Stimulated activated CD4-positive, alpha-beta T cell treated with anti-CD3 and anti-CD28 coated beads, Interleukin-1b, Interleukin-23, amount 100 ng/mL, for 24 hours (primary cell): ENCODE results near the gene OXTR.

Source experiments
- DNase-seq, 4 experiments: peaks; one replicate each; pipeline ENCODE4 v3.0.0-alpha.2; 2020; ENCODE audit warnings: low read depth in 4 of 4, low spot score in 1 of 4

The OXTR gene

DNA sequence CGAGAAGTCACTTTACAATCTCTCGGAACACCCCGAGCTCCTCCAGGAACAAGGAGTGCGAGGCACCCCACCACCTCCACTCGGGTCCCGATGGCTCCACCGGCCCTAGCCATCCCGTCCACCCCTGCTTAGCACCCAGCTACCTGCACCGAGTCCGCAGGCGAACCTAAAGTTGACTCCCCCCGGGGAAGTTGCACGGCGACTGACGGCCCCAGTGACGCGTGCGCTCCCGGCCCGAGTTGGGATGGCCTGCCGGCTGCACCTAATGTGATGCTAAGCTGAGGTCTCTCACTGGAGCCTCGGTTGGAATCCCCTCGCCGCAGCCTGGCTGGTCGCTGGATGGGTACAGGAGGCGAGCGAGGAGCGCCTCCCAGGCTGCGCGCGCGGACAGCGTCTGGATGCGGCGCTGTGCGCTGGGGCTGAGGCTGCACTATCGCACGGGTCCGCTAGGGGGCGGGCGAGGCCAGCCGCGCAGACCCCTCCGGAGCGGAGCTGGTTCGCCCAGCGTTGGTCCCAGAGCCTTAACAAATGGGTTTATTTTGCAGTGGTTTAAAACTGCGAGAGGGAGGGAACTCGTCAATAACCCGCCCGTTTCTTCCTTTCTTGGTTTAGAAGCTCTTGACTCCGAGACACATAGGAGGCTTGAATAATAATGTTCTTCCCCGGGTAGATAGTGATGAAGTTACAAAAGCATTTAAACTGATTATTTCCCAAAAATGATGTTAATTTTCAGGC, at the start of gene OXTR:
TSS of gene OXTR (minus strand) at position 526 of the 735 bp plus-strand sequence. CDS start 1,426 bp downstream, outside the sequence.
- peak; percentile 20 to 47 (median 40) for DNase-seq

DNA sequence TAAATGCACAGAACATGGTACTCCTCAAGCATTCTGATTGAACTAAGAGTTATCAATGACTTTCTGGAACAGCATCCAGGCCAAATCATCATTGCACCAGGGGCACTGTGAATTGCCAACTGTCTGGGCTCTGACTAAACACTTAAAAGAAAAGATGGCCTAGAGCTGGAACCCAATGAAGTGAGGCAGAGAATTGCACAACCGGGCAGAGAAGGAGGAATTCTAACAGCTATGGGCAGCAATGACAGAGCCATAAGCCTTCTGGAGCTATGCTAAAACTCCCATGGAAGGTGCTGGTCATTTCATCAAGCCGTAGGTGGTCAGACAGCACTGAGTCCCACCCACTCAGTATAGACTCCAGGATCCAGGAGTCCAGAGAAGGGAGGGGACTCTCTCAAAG, 48.1 kb upstream of the OXTR start:
- DNase-seq = no peak

DNA sequence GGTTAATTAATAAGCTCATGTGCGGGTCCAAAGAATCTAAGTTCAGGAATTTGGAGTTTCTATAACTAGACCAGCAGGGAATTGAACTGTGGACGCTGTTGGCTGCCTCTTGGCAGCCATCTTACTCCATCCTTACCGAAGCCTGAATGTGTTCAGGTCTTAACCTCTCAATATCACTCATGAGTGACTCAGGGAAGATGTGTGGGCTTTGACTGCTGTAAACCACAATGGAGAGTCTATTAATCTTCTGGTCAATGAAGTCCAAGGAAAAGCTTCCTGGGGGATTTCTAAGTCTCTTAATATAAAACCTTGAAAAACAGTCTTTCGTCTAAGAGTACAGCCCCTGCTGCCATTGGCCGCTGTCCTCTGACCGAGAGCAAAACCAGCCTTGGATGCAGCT, 46.7 kb upstream of the OXTR start:
- DNase-seq = no peak

DNA sequence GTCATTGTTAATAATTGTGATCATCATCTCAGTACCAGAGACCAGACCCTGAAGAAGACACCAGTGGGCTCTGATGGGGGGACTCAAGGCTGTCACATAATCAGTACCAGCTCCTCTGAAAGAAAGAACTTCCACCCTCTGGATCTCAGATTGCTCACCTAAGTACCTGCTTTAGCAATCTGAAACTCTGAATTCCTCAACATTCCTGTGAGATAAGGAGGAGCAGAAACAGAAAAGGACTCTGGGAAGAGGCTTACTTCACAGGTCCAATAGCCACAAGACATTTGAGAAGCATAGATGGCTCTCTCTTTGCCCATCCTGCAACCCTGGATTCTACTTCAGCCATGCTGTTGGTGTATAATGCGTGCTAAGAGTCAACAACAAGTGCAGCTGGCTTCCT, 44.0 kb upstream of the OXTR start:
- DNase-seq = no peak

DNA sequence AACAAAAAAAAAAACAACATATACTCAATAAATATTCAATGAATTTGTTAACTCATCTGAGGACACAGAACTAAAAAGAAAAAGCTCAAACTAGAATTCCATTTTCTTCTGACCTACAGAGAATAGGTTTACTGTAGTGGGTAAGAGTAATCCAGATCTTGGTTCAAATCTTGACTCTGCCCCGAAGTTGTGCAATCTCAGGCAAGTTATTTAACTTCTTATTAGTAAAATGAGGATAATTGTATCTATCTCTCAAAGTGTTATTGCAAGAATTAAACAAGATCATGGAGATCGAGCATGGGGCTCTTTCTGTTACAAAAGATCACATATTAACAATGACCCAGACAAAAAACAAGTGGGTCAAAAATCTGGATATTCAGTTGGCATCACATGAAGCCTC, 41.1 kb upstream of the OXTR start:
- no peak for DNase-seq

DNA sequence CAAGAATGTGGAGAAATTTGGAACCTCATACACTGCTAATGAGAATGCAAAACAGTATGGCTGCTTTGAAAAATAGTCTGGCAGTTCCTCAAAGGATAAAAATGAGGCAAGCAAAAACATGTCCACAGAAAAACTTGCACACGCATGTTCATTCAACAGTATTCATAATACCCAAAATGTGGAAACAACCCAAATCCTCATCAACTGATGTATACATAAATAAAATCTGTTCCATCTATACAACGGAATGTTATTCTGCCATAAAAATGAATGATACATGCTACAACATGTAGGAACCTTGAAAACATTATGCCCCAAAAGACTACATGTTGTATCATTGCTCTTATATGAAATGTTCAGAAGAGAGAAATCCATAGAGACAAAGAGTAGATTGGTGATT, 36.4 kb upstream of the OXTR start:
- no peak for DNase-seq

DNA sequence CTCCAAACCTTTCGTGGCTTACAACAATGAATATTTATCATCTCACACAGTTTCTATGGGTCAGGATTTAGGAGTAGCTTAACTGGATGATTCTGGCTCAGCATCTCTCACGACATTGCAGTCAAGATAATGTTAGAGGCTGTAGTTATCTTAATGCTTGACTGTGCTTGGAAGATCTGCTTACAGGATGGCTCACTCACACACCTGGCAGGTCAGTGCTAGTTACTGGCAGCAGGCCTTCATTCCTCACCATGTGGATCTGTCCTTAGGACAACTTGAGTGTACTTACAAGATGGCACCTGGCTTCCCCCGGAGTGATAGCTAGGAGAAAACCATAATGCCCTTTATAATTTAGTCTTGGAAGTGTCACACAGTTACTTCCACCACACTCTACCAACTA, 32.8 kb upstream of the OXTR start:
- no peak for DNase-seq

DNA sequence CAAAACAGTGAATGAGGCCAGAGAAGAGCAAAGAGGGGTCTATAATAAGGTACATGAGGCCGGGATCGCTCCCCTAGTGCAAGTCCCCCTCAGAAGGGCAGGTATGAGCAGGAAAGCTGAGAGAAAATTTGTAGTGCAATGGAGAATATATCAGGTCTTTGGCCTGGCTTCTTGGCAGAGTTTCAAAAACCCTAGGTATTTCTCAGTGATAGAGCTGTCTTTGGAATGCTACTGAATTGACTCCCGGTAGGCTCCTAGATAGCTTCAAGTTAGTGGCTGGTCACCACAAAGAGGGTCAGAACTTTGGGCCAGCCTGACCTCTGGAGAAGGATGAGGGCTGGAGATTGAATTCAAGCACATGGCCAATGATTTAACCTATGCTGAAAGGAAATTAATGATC, 30.6 kb upstream of the OXTR start:
- DNase-seq = no peak

DNA sequence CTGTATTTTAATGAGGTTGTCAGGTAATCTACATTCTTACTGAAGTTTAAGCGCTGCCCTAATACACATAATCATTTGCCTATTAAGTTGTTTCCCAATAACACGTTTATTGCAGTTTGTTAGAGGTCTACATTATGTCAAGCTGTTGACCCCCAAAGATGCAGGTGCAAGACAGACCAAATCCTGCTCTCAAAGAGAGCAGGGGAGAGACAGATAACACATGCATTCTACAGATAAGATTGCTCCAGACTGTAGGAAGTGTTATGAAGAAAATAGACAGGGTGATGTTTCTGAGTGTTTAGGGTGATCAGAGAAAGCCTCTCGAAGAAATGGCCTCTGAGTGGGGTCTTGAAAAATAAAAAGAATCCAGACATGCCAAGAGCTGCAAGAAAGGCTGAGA, 24.8 kb upstream of the OXTR start:
- no peak for DNase-seq

DNA sequence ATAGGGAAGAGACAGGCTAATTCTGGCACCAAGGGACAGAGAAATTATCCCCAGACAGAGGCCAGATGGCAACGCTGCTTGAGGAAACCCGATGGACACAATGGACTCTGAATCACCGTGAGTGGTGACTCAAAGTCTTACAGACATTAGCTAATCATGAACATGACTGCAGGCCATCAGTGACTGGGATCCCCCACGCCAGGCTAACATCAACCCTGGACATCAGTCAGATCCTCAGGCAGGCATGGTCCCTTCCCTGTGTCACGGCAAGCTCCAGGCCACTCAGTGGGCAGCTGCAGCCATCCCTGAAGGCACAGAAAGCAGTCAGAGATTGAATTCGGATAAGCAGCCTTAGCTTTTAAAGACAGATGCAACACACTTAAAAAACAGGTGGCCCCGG, 23.8 kb upstream of the OXTR start:
- DNase-seq = no peak

DNA sequence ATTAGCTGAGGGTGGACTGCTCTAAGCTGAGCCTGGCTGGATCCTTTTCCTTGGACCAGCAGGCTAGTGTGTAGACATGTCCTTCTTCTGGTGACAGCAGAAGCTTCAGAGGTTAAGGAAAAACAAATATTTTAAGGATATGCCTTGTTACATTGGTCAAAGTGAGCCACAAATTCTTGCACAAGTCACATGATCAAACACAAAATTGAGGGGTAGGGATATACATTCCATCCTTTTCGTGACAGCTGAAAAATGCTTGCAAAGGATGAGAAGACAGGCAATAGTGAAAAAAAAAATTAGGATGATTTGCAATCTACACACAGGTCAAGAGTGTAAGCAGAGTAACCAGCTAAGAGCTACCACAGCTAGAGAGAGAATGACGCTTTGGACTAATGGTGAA, 21.1 kb upstream of the OXTR start:
- no peak for DNase-seq

DNA sequence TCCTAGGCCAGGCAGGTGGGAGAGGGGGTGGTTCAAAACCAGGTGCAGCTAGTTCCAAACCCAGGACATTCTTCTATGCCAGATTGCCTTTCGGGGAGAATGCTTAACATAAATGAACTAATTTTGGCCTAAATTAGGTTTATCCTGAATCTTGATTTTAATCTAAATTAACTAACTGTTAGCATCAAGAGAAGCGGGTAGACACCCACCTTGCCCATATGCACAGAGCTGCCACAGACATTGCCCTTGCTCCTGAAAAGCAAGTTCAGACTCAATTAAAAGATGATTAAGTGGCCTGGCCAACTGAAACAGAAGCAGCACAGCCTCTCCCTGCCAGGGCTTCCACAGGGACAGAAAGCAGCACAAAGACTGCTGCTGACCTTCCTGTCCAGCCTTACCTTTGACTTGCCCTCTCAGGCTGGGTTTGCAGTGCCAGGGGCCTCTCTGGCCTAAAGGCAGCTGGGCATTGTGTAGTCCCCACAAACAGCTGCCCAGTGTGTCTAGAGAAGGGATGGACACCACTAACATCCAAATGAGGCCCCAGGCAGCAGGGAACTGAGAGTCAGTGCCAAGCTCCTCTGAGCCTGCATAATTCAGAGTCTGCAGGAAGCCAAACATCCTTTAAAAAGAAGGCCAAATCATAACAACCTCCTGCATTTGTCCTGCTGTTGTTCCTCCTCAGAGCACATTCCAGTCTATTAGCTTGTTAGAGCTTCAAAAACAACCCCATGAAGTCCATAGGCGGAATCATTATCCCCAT, 15.4 kb upstream of the OXTR start:
- no peak for DNase-seq

DNA sequence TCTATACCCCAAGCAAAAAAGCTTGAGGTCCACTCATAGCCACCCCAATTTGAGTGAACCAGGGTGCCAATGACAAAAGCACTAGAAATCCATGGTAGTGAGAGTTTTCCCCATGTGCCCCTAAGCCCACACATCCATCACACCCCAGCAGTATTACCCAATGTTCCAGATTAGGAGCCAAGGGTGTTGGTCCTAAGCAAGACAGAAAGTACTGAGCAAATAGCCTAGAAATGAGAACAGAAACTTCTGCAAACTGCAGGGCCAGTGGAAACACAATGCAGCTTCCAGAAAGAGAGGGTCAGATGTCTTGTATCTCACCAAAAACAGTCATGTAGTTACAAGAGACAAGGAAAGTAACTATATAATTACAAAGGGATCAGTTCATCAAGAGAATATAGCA, 10.9 kb upstream of the OXTR start:
- DNase-seq = no peak

DNA sequence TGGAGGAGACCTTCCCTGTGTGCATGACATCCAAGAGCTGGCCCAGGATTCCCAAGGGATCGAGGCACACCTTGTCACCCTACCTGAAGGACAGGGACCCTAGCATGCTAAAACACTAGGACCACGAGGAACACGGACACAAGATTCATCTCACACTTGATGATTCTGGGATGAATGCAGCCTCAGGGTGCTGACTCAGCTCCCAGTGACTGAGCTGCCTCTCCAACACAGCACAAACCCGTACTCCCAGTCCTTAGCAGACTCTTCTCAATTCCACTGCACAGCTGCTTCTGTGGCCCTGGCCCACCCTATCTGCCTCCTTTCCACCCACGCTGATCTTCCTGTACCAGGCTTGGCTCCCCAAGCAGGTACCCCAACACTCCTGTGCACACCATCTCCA, 9.1 kb upstream of the OXTR start:
- no peak for DNase-seq

DNA sequence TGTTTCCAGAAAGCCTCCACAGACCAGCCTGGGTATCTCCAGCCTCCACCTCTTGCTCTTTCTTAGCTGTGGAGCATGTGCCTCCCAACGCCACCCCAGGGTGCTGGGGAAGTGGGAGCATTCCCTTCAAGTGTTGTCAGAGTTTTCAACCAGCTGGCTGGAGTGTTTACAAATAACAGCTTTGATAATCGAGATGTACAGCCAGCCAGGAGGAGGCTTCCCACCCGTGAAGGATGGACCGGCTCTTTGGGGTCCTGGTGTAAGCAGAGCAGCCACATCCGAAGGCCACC, 8.5 kb upstream of the OXTR start:
- no peak for DNase-seq

DNA sequence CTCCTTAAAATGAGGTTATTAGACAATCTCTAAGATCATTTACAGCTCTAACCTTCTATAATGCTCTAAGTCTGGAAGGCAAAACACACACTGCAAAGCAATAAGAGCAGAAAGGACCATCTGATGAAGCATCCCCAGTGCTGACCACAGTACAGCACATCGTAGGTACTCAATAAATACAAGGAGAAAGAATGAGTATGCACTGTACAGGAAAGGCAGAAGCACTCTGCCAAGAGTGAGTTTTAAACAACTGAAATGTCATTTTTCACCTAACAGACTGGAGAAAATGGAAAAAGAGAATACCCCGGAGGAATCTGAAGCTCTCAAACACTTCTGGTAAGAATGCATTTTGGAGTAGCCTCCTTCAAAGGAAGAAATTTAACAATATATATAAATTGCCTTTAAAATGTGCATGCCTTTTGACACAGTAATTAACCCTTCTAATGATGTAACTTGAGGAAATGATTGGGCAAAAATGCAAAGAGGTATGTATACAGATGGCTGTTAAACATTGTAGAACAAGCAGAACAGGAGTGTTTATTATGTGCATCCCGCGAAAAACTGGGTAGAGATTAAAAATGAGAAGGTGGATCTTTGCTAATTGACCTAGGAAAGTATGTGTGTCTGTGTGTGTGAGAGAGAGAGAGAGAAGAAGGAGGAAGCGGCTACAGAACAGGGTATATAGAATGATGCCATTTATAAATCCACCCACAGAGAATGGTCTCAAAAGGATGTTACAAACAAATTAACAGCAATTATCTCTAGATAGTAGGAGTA, 8.0 kb upstream of the OXTR start:
- no peak for DNase-seq

DNA sequence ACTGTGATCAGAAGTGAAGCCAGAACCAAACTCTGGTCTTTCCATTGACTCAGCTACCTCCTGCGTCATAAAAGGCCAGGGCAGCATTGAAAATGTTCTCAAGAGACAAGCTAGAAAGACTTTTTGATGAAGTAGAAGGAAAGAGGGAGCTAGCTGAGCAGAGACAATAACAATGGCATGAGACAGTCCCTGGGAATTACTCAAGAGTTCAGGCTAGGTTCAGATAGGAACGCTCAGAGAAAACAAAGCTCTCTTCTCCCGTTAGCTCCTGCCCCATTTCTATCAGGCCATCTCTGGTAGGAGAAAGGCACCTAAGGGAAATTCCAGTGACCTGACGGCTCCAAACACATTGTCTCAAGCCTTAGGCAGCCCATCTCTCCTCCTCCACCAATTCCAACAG, 7.0 kb upstream of the OXTR start:
- DNase-seq = no peak

DNA sequence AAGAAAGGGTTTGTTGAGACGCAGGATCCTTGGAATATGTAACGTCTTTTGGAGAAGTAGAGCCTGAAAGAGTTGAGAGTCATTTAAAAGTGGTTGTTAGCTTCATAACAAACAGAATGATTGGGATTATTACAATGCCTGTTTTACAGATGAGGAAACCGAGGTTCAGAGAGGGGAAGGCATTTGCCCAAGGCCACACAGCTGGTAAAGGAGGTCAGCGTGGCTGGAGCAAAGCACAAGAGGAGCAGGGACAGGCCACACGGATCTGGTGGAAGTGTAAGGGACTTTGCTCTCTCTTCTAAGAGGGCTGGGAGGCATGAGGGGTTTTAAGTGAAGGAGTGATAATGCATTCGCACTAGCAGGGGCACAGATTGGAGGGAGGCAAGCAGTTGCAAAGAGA, 6.2 kb upstream of the OXTR start:
- DNase-seq = no peak

DNA sequence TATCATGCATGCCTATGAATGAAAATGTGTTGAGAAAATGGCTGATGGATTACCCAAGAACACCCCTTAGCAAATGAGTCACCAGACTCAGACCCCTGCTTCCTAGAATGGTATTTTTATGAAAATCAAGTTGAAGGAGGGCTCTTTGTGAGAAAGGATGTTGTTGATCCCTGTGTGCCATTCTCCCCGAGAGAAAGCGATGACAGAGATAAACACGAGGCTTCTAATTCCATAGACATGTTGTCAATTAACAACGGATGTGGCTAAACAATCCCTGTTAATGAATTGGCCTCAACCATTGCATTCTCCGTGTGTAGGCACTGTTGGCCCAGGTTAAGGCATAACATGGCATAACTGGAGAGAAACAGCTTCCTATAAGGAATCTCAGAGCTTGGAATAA, 5.8 kb upstream of the OXTR start:
- no peak for DNase-seq

DNA sequence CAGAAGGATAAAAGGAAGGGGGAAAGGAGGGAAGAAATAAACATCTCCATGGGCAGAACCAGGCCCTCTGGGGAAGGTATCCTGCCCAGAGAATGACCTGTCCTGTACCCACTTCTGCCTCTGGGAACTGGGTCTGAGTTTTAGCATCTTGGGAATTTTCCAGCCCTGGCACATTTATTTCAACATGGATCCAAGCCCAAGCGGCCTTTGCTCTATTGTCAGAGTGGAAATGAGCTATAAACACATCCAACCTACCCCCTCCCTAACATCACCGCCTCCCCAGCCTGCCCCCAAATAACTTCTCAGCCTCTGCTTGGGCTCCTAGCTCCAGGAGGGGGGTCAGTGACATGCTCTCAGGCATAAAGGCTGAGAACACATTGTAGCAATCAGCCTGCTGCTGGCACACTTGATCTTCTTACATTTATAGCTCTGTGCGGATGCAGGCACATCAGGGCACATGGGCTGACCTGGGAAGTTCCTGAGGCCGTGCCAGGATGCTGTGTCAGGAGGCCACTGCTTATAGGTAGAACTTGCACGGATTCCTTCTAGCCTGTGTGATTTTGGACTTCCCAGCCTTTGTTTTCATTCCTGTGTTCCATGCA, 4.6 kb upstream of the OXTR start:
- no peak for DNase-seq

DNA sequence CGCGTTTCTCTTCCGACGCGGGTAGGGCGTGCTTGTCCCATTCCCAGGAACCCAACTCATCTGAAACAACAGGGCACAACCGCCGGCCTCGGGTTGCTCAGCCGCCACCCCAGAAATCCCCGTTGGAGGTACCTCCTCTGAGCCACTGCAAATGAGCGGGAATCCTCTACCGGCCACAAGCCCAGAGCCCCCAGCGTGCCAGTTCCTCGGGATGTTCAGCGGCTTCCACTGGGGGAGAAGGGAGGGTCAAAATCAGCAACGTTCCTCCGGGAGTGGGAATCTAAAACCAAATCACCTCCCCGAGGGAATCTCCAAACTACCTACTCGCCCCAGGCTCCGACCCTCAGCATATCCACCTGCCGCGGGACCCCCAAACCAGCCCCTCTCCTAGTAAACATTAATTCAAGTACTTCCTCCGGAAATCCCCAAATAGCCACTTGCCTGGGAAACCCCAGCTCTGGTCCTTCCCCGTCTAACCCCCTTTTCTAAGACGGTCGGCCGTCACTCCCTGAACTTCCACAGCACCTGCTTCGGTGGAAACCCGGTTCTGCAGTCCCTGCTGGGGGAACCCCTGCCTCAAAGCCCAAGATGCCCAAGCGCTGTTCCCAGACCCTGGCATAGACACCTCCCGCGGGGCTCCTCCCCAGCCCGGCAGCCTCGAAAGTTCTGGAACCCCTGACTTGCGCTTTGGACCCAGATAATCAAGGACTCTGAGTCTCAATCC, 887 bp downstream of the OXTR start:
- no peak for DNase-seq
